Stimulated activated CD4-positive, alpha-beta T cell treated with anti-CD3 and anti-CD28 coated beads, Interleukin-15, amount 100 ng/mL, for 48 hours (primary cell): Measurements from ENCODE around the gene DSTYK.

Experiments
- DNase-seq, 2 donors: peaks; one replicate each; pipeline ENCODE4 v3.0.0-alpha.2; 2020; ENCODE audit warnings: low read depth in 2 of 2

DSTYK gene, protein sequence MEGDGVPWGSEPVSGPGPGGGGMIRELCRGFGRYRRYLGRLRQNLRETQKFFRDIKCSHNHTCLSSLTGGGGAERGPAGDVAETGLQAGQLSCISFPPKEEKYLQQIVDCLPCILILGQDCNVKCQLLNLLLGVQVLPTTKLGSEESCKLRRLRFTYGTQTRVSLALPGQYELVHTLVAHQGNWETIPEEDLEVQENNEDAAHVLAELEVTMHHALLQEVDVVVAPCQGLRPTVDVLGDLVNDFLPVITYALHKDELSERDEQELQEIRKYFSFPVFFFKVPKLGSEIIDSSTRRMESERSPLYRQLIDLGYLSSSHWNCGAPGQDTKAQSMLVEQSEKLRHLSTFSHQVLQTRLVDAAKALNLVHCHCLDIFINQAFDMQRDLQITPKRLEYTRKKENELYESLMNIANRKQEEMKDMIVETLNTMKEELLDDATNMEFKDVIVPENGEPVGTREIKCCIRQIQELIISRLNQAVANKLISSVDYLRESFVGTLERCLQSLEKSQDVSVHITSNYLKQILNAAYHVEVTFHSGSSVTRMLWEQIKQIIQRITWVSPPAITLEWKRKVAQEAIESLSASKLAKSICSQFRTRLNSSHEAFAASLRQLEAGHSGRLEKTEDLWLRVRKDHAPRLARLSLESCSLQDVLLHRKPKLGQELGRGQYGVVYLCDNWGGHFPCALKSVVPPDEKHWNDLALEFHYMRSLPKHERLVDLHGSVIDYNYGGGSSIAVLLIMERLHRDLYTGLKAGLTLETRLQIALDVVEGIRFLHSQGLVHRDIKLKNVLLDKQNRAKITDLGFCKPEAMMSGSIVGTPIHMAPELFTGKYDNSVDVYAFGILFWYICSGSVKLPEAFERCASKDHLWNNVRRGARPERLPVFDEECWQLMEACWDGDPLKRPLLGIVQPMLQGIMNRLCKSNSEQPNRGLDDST

DNA sequence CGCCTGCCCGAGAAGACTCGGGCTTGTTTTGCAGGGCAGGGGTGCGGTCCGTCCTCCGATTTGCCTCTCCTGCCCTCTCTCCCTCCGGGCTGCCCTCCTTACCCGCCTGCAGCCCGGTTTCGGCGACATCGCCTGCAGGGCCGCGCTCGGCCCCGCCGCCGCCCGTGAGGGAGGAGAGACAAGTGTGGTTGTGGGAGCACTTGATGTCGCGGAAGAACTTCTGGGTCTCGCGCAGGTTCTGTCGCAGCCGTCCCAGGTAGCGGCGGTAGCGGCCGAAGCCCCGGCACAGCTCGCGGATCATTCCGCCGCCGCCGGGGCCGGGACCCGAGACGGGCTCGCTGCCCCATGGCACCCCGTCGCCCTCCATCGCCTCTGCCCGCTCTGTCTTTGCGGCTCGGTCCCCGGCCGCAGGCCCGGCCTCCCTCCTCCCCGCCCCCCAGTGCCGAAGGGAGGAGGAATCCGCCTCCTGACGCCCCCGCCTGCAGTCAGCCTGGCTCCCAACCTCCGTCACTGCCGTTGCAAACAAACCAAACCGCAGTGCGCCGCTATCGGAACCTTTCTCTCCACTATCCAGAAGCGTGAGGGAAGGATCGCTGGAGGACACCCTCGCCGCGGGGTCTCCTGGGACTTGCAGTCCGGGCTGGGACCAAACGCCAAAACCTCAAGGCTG is at the start of gene DSTYK:
Gene DSTYK, minus strand, starts transcription at position 534 of the 670 bp plus-strand sequence. Its CDS starts 167 bp downstream, at position 367.
- peak; percentile 89 to 91 for DNase-seq

DNA sequence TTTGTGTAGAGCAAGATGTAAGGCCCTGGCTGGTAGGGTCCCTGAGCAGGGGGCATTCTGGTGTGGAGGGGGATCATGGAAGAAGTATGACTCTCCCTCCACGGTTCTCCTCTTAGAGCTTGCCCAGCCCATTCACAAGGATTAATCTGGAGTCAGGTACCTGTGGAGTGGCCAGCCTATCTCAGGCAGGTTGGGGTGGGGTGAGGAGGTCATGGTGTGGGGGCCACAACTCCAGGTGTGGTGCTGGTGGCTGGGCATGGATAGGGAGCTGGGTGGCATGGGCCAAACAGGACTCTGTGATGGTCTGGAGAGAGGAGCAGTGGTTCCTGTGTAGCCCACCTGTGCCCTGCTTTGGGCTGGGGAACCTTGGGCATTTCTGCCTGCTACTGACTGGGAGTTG is 48.5 kb upstream of the DSTYK start:
- no peak for DNase-seq

GRCh38 chr1:205259324-205259832 is 47.9 kb upstream of the DSTYK start:
- no peak for DNase-seq

GRCh38 chr1:205258719-205259118 is 47.2 kb upstream of the DSTYK start:
- no peak for DNase-seq

- DNase-seq, result no peak
Measured at GRCh38 chr1:205258261-205258691, 46.8 kb upstream of the DSTYK start.

- DNase-seq, result no peak
Measured at GRCh38 chr1:205257735-205258134, 46.2 kb upstream of the DSTYK start.

DNA sequence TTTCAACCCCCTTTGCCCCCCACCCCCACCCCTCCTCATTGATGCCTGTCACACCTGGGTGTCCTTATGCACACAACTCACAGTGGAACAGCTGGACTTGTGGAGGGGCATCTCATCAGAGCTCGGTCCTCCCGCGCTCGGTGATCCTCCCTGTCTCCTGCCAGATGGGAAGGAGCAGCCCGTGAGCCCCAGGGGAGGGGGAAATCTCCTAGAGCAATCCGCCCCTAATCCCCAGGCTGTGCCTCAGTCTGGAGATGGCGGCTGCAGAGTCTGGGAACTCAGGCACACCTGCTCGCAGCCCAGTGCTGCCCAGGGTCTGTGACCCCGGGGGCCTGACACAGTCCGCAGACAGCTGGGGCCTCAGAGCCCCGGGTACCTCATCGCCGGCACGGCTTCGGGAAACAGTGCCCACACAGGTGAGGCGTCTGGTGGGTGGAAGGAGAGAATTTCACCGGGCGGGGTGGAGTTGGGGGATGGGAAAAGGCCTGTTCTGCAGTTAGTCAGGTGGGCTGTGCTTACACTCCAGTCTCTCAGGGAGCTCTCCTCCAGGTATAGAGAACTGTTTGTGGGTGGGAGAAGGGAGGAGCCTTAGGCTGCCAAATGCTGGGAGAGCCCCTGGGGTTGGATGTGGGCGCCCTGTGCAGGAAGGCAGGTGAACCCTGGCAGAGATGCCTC is 45.6 kb upstream of the DSTYK start:
- no peak for DNase-seq

DNA sequence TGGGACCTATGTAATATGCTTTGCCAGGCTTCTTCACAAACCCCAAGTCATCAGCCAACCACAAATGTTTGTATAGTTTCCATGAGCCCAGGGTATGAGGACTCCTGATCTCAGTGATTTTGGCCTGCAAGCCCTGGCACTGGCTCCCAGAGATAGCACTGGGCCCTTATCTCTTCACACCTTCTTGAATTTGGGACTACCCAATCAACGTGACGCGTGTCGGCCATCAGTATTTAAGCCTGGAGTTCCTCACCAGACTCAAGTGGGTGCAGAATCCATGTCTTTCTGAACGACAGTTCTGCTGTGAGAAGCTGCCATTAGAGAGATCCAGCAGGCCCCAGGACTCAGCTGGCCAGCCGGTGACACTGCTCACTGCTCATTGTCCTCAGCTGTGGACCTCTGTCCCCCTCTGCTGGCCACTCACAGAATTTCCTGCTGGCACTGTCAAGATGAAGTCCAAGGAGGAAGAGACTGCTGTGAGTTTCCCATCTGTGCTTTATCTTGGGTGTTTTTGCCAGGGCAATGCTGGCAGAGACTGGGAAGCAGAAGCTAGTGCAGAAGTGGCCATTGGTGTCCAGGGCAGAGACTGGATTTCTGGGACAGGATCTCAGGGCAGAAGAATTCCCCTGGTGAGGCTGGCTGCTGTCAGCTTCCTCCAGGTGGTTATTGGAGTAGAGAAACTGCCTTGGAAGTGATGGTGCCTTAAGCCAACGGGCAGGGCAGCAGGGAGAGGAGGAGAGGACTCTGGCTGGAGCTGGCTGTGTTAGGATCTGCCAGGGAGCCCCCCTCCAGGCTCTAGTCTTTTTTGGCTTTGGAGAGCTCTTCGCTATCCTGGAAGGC is 44.7 kb upstream of the DSTYK start:
- DNase-seq, result peak; percentile 71 to 79

DNA sequence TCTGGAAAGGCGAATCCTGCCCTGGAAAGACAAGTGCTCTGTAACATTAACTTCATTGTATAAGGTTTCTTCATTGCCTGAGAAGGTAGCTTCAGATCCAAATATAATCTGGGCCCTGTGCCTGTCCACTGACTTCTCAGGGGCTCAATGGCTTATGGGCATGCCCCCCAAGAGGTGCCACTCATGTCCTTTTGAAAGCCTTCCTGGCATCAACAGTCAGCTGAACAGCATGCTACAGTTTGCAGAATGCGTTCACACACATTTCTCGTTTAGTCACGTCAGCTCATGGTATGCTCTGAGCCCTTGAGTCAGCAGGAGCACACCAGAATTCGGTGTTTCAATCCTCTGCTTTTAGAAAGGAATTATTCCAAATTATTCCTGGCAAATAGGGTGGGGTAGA is 40.1 kb upstream of the DSTYK start:
- DNase-seq, result no peak

GRCh38 chr1:205250699-205251098 is 39.2 kb upstream of the DSTYK start:
- no peak for DNase-seq

DNA sequence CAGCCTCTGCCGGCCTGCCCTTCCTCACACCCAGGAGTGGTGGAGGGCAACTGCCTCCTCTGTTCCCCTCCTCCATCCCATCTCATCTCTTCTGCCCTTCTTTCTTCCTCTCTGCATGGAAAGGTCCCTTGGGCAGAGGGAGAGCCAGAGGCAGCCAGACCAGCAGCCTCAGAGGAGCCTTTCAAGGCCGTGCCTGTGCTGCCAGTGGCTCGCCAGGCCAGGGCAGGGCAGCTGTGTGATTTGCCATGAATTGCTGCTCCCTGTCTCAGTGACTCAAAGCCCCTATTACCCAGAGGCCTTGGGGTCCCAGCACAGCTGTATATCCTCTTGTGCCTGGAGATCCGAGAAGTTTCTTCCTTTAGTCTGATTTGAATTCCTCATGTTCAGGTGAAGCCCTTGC is 38.1 kb upstream of the DSTYK start:
- DNase-seq, result no peak

DNA sequence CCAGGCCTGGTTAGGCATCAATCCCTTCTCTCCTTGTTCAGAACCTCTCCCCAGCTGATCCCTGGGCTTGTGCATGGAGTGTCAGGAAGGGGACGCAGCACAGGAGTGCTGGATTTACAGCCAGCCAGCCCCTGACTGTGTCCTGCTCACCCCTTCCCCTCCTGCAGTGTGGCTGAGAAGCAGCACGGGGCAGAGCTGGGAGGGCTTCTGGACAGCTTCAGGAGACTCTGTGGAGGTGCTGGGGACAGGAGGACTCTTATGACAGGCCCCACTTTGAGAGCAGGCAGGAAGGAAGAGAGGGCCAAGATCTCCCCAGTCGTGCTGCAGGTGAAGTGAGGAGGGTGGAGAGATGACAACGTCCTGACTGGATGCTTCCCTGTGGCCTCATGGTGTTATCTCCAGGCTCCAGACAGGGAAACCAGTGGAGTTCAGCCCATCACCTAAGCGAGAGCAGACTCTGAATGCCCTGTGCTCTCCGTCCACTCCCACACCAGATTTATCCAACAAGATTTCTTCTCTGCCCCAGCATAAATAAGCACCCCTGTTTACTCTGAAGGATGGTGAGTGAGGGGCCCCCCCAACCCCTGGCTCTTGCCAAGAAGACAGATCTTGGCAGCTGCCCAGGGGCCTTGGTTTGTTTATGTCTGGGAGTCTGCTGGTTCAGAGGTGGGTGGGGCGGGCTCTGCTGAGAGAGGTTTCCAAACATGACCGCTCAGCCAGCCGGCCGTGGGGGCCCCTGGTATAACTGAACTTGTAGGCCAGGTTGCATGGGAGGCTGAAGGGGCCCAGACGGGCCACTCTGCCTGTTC is 37.5 kb upstream of the DSTYK start:
- no peak for DNase-seq

- no peak for DNase-seq
Measured at GRCh38 chr1:205247130-205247921, 35.8 kb upstream of the DSTYK start.

GRCh38 chr1:205246351-205247119 is 35.0 kb upstream of the DSTYK start:
- DNase-seq, result no peak

GRCh38 chr1:205245096-205245495 is 33.6 kb upstream of the DSTYK start:
- no peak for DNase-seq

- no peak for DNase-seq
Measured at GRCh38 chr1:205244384-205244783, 32.9 kb upstream of the DSTYK start.

DNA sequence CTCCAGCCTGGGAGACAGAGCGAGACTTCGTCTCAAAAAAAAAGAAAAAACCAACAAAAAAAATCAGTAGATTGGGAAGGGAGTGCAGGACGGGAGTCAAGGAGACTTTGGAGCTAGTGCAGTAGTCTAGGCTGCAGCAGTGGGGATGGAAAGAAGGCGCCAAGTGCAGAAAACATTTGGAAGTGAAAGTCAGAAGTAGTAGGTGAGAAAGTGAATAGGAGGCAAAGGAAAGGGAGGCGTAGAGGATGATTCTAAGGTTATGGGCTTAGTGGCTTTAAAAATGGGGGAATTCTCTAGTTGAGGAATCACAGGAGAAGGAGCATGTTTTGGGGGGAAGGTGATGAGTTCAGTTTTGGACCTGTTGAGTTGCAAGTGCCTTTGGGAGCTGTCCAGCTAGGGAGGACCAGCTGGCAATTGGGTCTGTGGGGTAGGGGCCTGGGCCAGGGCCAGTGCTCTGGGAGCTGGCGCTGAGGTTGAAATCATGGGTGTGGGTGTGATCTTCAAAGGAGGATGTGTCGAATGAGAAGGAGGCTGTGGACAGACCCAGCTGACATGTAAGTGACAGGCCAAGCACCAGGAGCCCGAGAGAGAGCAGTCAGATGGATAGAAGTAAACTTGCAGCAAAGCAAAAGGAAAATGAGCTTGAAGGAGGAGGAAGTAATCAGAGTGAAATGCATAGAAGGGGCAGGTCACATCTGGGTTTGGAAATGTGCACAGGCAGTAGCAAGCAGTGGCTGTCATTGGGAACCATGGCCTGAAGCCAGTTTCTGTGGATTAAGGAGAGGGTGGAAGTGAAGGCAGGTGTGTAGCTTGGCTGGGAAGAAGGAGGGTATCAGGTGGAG is 32.1 kb upstream of the DSTYK start:
- DNase-seq, result no peak
